Jurkat, Clone E6-1 (cell line): Measurements from ENCODE around the gene OSBPL7.

Experiments
- DNase-seq: peaks from one replicate; pipeline ENCODE4 v3.0.0-alpha.2; 2011; ENCODE audit warnings: low read depth, low spot score
- H3K4me3 ChIP-seq: 2 replicates; pipeline ENCODE4 v1.5.1; 2011; ENCODE audit warnings: mild to moderate bottlenecking, low read length, control low read depth, moderate library complexity

The OSBPL7 gene

DNA sequence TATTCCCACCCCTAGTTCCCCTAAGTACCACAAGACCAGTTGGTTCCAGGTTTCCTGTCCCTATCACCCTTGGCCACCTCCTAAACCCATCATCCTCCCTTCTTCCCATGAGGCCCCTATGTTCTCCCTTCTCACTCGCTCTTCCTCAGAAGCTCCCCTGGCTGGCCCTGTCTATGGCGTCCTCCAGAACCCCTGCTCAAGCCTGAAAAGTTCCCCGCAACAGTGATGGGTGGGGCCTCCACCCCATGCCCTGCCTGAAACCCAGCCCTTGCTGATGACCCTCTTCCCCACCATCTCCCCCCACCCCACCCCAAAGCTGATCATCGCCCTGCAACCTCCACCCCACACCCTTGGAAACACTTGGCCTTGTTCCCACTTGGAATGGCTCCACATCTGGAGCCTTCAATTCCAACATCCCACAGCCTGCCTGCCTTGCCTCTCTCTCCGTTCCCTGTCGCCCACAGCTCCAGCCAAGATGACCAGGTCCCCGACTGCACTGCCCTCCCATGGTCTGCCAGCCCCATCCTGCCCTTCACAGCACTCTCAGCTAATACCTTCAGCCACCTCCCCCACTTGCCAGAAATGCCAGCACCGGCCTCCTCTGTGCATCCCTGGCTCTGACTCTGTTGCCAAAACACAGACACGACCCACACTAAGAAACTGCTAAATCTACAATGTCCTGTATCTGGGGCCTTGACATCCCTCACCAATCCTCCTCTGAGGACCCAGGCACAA, 10.5 kb downstream of the OSBPL7 start:
- DNase-seq = no peak
- no peak overlapping the region for H3K4me3 ChIP-seq

DNA sequence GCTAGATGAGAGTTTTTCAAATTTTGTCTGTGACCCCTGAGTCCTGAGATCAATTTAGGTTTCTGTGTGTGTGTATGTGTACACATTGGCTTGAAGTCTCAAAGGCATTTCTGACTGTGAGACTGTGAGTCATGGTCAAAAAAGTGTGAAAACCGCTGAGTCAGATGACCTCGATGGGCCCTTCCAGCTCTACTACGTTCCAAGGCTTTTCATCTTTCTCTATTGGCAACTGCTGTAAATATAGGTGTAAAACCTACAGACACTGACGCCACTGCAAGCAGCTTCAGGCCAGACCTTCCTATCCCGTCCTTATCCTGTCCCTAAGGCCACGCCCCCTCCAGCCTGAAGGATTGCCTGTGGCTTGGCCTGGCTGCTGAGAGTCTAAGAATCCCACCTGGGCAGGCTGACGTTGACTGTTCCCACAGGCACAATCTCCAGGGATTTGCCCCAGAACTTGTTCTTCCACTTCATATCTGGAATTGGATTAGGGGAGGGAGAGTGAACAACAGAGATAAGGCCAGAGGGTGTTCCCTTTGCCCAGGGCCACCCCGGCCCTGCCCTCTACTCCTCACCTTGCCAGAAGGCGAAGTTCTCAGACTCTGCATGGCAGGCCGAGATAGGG, 11.3 kb downstream of the OSBPL7 start:
- no peak overlapping the region for H3K4me3 ChIP-seq
- DNase-seq = no peak

DNA sequence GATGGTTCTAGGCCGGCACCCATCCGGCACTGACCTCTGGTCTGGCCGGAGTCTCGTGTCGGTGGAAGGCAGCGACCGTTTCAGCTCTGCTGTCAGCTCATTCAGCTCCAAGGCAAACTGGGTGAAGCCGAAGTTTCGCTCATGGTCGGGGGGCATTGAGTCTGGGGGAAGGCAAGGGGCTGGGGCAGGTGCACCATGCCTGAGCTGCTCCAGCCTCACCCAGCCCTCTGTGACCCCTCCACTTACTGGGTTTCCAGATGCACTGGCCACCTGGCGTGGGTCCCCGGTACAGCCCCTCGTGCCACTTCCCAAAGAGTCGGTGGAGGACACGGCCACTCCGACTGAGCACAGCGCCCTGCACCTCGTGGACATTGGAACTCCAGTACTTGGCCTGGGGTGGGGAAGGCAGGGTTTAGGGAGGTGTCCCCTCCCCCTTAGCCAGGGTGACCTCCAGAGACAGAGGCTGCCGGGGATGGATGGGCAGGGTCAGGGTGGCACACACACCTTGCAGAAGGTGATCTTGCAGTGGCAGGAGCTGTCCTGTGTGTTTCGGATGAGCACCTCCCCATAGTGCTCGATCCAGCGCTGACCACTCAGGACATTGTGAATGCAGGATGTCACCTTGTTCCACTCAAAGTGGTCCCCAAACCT, 12.6 kb downstream of the OSBPL7 start:
- no peak for DNase-seq
- H3K4me3 ChIP-seq = no peak overlapping the region

DNA sequence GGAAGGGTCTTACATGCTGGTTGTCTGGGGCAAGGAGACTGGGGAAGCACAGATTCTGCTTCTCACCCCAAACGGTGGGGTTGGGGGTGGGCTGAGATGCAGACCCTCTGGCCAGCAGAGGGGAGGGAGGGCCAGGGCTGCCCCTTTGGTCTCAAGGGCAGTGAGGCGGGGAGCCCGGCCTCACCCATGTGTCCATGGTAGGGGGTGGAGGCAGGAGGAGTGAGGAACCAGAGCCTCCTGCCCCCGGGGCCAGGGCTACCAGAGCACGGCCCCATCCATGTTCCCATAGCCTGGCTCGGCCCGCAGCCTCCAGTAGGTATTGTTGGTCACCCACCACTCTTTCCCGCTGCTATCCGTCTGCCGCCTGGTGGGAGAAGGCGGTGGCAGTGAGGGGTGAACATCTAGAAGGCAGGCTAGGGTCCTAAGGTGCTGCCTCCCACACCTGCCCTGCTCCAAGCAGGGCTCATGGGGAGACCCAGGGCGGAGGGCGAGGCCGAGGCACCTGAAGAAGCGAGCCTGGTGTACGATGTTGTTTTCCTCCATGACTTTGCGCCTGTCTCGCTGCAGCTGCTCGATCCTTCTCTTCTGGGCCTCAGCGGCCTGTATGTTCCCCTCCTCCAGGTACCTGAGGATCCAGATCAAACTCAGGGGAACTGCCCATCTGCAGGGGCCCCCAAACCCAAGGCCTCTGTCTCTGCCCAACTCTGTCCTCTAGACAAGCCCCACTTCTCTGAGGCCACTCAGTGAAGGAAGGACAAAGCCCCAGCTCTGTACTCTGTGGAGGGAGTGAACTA, 13.4 kb downstream of the OSBPL7 start:
- no peak for DNase-seq
- H3K4me3 ChIP-seq = no peak overlapping the region

DNA sequence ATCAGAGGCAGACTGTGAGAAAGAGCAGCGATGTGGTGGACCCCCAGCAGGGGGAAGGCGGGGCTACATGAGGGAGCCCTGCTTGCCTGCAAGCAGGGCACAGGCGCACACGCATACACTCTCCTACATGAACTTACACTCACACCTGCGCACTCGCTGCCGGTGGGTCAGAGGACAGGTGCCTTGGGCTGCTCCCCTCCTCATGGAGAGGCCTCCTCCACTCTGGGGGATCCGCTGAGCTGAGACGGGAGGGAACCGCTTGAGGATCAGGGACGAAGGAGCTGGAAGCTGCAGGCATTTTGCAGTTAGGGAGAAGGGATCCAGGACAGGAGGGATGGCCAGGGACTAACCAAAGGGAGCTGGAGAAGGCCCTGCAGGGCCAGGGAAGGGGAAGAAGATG, 14.2 kb downstream of the OSBPL7 start:
- no peak overlapping the region for H3K4me3 ChIP-seq
- DNase-seq = no peak

DNA sequence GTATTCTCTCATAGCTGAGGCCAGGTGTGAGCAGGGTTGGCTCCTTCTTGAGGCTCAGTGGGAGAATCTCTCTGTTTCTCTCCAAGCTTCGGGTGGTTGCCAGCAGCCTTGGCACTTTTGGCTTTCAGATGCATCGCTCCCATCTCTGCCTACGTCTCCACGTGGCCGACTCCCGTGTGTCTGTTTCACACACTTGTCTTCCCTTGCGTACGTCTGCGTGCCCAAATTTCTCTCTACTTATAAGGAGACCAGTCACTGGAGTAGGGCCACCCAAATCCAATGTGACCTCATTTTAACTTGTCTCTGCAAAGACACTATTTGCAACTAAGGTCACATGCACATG, 14.7 kb downstream of the OSBPL7 start:
- no peak for DNase-seq
- no peak overlapping the region for H3K4me3 ChIP-seq

DNA sequence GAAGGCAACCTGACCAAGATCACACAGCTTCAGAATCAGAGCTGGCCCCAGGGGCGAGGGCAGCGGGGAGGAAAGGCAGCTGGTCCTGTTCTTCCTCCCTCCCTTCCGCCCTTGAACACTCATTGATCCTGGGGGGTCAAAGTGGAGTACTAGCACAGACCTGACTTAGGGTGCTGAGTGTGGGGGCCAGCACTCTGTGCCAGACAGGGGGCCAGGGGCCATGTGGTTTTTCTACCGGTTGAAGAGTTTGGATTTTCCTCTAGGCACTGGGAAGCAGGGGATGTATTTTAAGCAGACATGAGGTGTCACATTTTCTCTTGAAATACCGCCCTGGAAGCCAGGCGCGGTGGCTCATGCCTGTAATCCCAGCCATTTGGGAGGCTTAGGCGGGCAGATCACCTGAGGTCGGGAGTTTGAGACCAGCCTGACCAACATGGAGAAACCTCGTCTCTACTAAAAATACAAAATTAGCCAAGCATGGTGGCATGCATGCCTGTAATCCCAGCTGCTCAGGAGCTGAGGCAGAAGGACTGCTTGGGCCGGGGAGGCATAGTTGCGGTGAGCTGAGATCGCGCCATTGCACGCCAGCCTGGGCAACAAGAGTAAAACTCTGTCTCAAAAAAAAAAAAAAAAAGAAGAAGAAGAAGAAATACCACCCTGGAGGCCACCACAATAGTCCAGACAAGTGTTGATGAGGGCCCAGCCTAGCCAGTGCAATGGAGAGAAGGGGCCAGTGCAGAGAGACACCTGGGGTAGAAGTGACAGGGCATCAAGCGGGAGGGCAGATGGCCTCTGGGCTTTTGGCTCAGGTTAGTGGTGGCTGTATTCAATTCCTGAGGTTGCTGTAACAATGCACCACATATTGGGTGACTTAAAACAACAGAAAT, 15.3 kb downstream of the OSBPL7 start:
- no peak overlapping the region for H3K4me3 ChIP-seq
- DNase-seq = no peak

DNA sequence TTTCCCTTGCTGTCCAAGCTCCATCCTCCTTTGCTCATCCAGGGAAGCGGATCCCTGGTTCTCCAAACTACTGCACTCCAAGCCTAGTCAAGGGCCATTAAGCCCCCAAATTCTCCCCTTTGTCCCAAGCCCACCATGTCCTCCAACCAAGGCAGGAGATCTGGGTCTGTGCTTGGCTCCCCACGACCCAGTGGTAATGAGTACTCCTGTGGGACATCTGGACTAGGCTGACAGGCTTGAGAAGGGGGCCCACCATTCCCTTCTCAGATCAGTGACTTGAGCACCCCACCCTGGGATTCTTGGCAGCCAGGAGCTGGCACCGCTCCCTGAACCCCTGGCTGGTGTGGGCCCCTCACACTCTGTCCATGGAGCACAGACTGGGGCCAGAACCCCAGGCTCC, 17.1 kb downstream of the OSBPL7 start:
- DNase-seq = no peak
- no peak overlapping the region for H3K4me3 ChIP-seq

DNA sequence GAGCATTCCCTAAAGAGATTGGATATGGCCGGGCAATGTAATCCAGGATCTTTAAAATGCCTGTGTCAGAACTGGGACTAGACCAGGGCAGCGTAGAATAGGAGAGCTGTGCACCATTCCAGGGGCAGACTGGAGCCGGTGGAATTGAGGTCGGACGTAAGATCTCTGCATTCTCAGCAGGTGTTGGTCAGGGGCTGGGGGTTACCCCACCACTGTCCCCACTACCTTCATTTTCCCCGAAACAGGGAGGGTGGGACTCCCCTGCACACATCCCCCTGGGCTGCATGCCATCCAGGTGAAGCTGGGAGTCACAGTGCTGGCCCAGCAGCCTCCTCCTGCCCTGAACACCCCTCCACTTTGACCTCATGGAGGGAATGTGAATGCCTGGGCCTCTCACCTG, 17.8 kb downstream of the OSBPL7 start:
- H3K4me3 ChIP-seq = no peak overlapping the region
- no peak for DNase-seq

DNA sequence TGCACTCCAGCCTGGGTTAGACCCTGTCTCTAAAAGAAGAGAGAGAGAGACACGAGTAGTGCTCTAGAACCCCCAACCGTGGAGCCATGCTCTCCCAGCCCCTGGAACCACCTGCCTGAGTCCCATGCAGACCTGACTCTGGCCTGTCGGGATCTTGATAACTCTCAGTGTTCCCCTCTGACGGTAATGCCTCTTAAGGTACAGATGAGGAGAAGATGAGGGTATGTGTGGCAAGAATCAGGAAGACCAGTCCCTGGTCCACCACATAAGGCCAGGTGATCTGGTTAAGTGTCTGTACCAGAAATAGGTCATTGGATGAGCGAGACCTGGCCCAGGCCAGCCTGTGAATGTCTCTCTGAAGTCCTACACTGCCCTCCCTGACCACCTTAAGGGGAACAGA, 18.4 kb downstream of the OSBPL7 start:
- H3K4me3 ChIP-seq = no peak overlapping the region
- no peak for DNase-seq

DNA sequence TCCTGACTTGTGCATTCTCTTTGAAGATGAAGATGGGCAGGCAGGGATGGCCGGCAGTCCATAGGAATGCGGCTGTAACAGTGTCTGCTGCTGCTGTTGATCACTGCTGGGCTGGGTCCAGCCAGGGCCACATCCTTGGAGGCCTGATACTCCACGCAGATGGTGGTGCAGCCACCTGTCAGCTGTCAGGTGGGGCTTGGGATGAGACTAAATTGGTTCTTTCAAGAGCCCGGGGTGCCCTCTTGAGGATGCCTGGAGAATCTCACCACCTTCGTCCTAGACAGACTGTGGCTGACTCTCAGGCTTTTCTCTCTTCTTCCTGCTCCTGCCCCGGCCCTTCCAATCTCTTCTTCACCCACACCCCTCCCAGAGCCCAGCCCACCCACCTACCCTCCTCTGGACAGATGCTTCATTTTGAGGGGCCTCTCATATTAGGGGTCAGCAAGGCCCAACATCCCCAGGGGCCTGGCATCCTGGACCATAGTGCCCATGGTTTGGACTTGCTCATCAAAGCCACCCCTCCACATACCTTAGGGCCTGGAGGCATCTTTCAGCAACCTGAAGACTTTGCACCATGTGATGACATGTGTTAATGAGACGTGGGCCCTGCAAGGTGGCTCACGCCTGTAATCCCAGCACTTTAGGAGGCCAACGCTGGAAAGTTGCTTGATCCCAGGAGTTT, 19.1 kb downstream of the OSBPL7 start:
- DNase-seq = peak; percentile 58
- H3K4me3 ChIP-seq = no peak overlapping the region

DNA sequence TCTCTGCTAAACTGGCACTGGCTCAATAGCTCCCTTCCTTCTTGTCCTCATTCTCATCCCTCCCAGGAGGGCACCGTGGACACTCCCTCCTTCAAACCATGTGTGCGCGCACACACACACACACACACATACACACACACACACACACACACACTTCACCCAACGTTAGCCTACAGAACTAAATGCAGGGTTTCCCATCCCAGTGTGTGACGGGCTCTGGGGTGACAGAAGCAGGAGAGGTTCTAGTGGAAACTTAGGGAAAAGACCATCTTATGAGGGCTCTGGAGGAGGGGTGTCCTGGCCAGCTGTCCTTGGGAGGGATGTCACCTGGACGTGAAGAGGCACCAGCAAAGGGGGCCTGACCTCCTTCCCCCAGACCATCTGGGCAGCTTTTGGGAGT, 19.7 kb downstream of the OSBPL7 start:
- H3K4me3 ChIP-seq = no peak overlapping the region
- DNase-seq = no peak

DNA sequence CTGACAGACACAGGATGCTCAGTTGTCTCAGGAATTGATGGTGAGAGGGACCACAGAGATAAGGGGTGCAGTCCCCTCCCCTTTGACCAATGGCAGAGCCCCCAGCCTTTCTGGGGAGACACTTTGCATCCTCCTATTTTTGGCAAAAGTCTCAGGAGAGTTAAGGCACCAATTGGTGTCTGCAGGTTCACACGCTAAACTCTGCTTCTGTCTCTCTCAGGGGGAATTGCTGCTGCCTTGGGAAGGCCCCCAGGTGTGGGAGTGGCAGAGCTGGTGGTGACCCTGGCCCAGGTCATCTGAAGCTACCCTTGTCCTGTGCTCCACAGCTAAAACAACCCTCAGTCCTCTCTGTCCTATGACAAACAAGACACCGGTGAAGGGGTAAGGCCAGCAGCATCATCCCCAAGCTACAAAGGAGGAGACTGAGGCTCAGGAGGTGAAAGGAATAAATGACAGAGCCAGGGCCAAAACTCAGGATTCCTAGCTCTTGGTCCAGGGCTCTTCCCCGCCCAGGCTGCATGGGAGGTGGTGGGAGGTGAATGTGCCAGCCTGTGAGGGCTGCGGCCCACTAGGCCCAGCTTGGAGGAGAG, 20.3 kb downstream of the OSBPL7 start:
- DNase-seq = no peak

DNA sequence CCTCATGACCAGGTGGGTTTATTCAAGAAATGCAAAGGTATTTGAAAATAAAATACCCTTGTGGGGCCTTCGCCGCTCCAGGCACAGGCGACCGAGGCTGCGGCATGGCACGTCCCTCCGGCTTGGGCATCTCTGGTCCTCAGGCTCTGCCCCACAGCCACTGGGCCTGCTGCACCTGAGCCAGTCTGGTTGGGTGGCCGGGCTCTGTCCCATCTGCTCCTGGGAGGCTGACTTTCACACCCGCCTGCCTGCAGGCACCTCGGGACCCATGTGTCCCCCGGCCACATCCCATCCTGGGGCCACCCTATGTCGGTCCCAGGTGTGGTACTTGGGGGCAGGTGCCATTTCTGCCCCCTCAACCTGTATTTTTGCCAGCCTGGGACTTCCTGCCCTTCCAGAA, 20.9 kb downstream of the OSBPL7 start:
- H3K4me3 ChIP-seq = no peak overlapping the region
- no peak for DNase-seq

More for the DNA sequence above, 20.3 kb downstream of the OSBPL7 start:
- H3K4me3 ChIP-seq = no peak overlapping the region

DNA sequence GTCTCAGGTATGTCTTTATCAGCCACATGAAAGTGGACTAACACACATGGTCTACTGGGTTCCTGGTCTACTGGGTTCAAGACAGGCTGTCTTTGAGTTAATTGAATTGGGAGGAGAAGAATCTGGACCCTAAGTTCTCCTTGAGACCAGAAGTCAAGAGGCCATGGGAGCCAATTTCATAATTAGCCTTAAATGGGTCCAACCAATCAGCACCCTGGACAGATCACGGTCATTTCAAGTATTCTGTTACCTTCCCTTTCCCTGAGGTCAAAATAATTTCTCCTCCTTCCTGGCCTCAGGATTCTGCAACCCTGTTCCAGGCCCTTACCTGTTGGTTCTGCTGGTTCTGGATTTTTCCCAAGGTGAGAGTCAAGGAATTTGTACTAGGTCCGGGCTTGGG, 23.8 kb downstream of the OSBPL7 start:
- DNase-seq = no peak
- no peak overlapping the region for H3K4me3 ChIP-seq

DNA sequence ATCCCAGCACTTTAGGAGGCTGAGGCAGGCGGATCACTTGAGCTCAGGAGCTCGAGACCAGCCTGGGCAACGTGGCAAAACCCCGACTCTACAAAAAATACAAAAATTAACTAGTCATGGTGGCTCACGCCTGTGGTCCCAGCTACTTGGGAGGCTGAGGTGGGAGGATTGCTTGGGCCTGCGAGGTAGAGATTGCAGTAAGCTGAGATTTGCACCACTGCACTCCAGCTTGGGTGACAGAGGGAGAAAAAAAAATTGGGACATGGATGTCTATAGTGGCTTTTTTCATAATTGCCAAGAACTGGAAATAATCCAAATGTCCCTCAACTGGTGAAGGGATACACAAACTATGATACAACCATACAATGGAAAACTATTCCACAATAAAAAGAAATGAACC, 28.6 kb downstream of the OSBPL7 start:
- no peak overlapping the region for H3K4me3 ChIP-seq
- DNase-seq = no peak

DNA sequence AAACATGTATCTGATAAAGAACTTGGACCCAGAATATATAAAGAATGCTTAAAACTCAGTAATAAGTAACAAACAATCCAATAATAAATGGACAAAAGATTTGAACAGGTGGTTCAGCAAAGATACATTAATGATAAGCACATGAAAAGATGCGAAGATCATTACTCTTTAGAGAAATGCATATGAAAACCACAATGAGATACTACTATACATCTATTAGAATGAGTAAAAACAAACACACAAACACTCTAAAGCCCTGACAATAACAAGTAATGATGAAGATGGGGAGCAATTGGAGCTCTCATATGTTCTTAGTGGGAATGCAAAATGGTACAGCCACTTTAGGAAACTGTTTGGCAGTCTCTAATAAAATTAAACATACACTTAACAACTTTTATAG, 29.1 kb downstream of the OSBPL7 start:
- no peak for DNase-seq
- H3K4me3 ChIP-seq = no peak overlapping the region

DNA sequence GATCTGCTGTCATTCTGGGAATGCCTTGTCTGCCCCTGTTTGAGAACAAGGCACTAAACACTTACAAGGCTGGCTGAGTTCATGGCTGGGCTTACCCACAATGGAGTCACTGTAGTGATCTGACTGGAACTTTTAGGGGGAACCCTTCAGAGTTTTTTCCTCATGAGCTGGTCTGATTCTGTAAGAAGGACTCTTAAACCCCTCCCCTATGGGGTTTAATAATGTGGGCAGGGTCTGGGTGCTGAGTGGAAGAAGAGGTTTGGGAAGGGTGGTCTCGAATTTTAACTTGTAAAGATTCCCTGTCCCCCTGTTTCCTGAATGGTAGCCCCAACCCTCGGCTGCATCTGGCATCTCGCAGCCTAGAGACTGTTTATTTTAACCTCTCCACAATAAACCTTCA, 30.6 kb downstream of the OSBPL7 start:
- no peak overlapping the region for H3K4me3 ChIP-seq
- DNase-seq = no peak
